HCT116 (cell line): ENCODE measurements around the gene ZNF165. TPM values are rescaled to one million over a fixed set of nuclear protein-coding genes. Genes with fewer than 3 reads are reported as not detected.

Source experiments
- ATAC-seq: fragments of 200-7000 bp; cut with Tn5 transposase; 2 replicates; pipeline ENCODE4 v1.9.1; 2020; ENCODE audit warnings: mild to moderate bottlenecking, moderate library complexity
- BruUV-seq: library from RNA; stranded (reverse); fragments of 400-500 nt; replicated peaks from 2 replicates; lab custom pipeline; 2021; lab: Mats Ljungman, UMichigan
- CTCF ChIA-PET: fragments of 300-600 bp; sonication (Branson Sonifier 250); formaldehyde crosslinking; loops from one replicate; lab custom pipeline; 2021; ENCODE audit warnings: antibody characterized with exemption; lab: Charles Lee
- POLR2A ChIA-PET: fragments of 300-600, 350-600 bp; sonication (Branson Sonifier 250); formaldehyde crosslinking; loops from one replicate; lab custom pipeline; 2021; ENCODE audit warnings: antibody characterized with exemption; lab: Charles Lee
- RAD21 ChIA-PET, 2 experiments: fragments of 300-600 bp; sonication (Branson Sonifier 250); formaldehyde crosslinking; loops; one replicate each; lab custom pipeline; 2023; ENCODE audit warnings: low total read pairs in 2 of 2; ENCODE audit not compliant: uncharacterized antibody in 2 of 2, unreplicated experiment in 2 of 2, low non-redundant PET in 1 of 2; lab: Charles Lee
- DNase-seq: peaks from one replicate; pipeline ENCODE4 v3.0.0-alpha.2; 2010; ENCODE audit warnings: low read depth, low spot score
- H2AFZ ChIP-seq: fragments of 200-600 bp; shearing (Covaris generic), sonication (generic); 2 replicates; pipeline ENCODE4 v1.6.1; 2017; ENCODE audit warnings: low read depth, mixed run types, mixed read lengths, antibody characterized with exemption, low read length; ENCODE audit not compliant: poor library complexity, severe bottlenecking
- H3K27ac ChIP-seq: 2 replicates; pipeline ENCODE4 v1.5.1; 2012; ENCODE audit warnings: low read depth, low read length
- H3K27me3 ChIP-seq: fragments of 200-600 bp; sonication (generic); 2 replicates; pipeline ENCODE4 v1.6.1; 2016; ENCODE audit warnings: mixed run types, low read length, mixed read lengths; ENCODE audit not compliant: insufficient read depth
- H3K36me3 ChIP-seq, 2 experiments: fragments of 200-500 bp in 1 of 2; fragments of 200-600 bp in 1 of 2; sonication (Bioruptor generic) in 1 of 2; sonication (generic) in 1 of 2; 2 replicates each; pipeline versions ENCODE4 v1.5.1 to v1.6.1; 2014 to 2016; ENCODE audit warnings: low read length in 2 of 2, inconsistent platforms in 1 of 2, mixed read lengths in 1 of 2, mixed run types in 1 of 2; ENCODE audit not compliant: insufficient read depth in 2 of 2, control insufficient read depth in 1 of 2
- H3K4me1 ChIP-seq, 2 experiments: fragments of 200-600 bp in 1 of 2; sonication (generic) in 1 of 2; 2 replicates each; pipeline versions ENCODE4 v1.5.1 to v1.6.1; 2012 to 2017; ENCODE audit warnings: low read length in 2 of 2, inconsistent platforms in 1 of 2, mild to moderate bottlenecking in 1 of 2, mixed read lengths in 1 of 2, mixed run types in 1 of 2, moderate library complexity in 1 of 2; ENCODE audit not compliant: insufficient read depth in 2 of 2, control insufficient read depth in 1 of 2
- H3K4me2 ChIP-seq: fragments of 200-600 bp; sonication (generic); 2 replicates; pipeline ENCODE4 v1.6.1; 2017; ENCODE audit warnings: mixed run types, low read length, mixed read lengths
- H3K4me3 ChIP-seq, 2 experiments: fragments of 200-600 bp in 1 of 2; sonication (generic) in 1 of 2; replicated peaks in 1 of 2; 2 replicates each; pipeline ENCODE4 v1.5.1; 2011 to 2016; ENCODE audit warnings: low read length in 2 of 2, control low read depth in 1 of 2, low read depth in 1 of 2, mild to moderate bottlenecking in 1 of 2, mixed read lengths in 1 of 2, mixed run types in 1 of 2
- H3K79me2 ChIP-seq: fragments of 200-600 bp; sonication (generic); 2 replicates; pipeline ENCODE4 v1.6.1; 2017; ENCODE audit warnings: mild to moderate bottlenecking, mixed run types, low read length, moderate library complexity, mixed read lengths; ENCODE audit not compliant: insufficient read depth
- H3K9ac ChIP-seq: fragments of 200-600 bp; sonication (generic); 2 replicates; pipeline ENCODE4 v1.6.1; 2016; ENCODE audit warnings: low read length, mixed read lengths
- H3K9me2 ChIP-seq: fragments of 200-600 bp; sonication (generic), shearing (Covaris generic); 2 replicates; pipeline ENCODE4 v1.6.1; 2017; ENCODE audit warnings: mixed run types, mild to moderate bottlenecking, moderate library complexity; ENCODE audit not compliant: insufficient read depth
- H3K9me3 ChIP-seq, 2 experiments: fragments of 200-500 bp in 1 of 2; fragments of 200-600 bp in 1 of 2; sonication (Bioruptor generic) in 1 of 2; sonication (generic) in 1 of 2; 2 replicates each; pipeline ENCODE4 v1.6.1; 2014 to 2017; ENCODE audit warnings: low read length in 2 of 2, mixed read lengths in 2 of 2, inconsistent platforms in 1 of 2, low read depth in 1 of 2, mild to moderate bottlenecking in 1 of 2, mixed run types in 1 of 2, moderate library complexity in 1 of 2; ENCODE audit not compliant: control insufficient read depth in 1 of 2, insufficient read depth in 1 of 2
- H4K20me1 ChIP-seq: fragments of 200-600 bp; sonication (generic), shearing (Covaris generic); 2 replicates; pipeline ENCODE4 v1.6.1; 2017; ENCODE audit warnings: mixed run types, mild to moderate bottlenecking, moderate library complexity; ENCODE audit not compliant: insufficient read depth
- ATF3 ChIP-seq: IDR thresholded peaks from 2 replicates; pipeline ENCODE4 v1.6.1; 2012
- CBX3 ChIP-seq: IDR thresholded peaks from 2 replicates; pipeline ENCODE4 v1.6.1; 2012; ENCODE audit warnings: low read depth
- CEBPB ChIP-seq: IDR thresholded peaks from 2 replicates; pipeline ENCODE4 v1.6.1; 2012; ENCODE audit warnings: low read depth
- FOSL1 ChIP-seq: IDR thresholded peaks from 2 replicates; pipeline ENCODE4 v1.6.1; 2012; ENCODE audit warnings: low read depth
- MAX ChIP-seq: IDR thresholded peaks from 2 replicates; pipeline ENCODE4 v1.6.1; 2012
- POLR2A ChIP-seq: IDR thresholded peaks from 2 replicates; pipeline ENCODE4 v1.7.0; 2011; ENCODE audit warnings: borderline replicate concordance; ENCODE audit not compliant: insufficient read depth, insufficient read length; ENCODE audit errors: extremely low read depth
- POLR2AphosphoS5 ChIP-seq: IDR thresholded peaks from 2 replicates; pipeline ENCODE4 v1.6.1; 2011; ENCODE audit warnings: mild to moderate bottlenecking, low read depth, low read length, moderate library complexity
- RAD21 ChIP-seq: IDR thresholded peaks from 2 replicates; pipeline ENCODE4 v1.6.1; 2012; ENCODE audit warnings: low read depth, mild to moderate bottlenecking
- REST ChIP-seq: IDR thresholded peaks from 2 replicates; pipeline ENCODE4 v1.6.1; 2012; ENCODE audit warnings: low read depth
- SIN3A ChIP-seq: IDR thresholded peaks from 2 replicates; pipeline ENCODE4 v1.6.1; 2012; ENCODE audit warnings: low read depth
- SP1 ChIP-seq: IDR thresholded peaks from 2 replicates; pipeline ENCODE4 v1.6.1; 2012; ENCODE audit warnings: low read depth
- SRF ChIP-seq: IDR thresholded peaks from 2 replicates; pipeline ENCODE4 v1.6.1; 2012; ENCODE audit warnings: low read depth
- ZFX ChIP-seq: fragments of 450-650 bp; IDR thresholded peaks from 2 replicates; pipeline ENCODE4 v1.6.1; 2017
- ZNF274 ChIP-seq: fragments of 200-500 bp; sonication (Bioruptor generic); IDR thresholded peaks from 2 replicates; pipeline ENCODE4 v1.6.1; 2014; ENCODE audit warnings: mild to moderate bottlenecking, low read depth, low read length, inconsistent platforms
- intact Hi-C: fragments of 100-400 bp; cut with micrococcal nuclease; formaldehyde crosslinking; loops from 2 replicates; pipeline ENCODE4 v1.10.0; 2022
- total RNA-seq: library from RNA; stranded (reverse); gene quantifications from one replicate; pipeline ENCODE4 v1.2.1, GENCODE V29; 2021; ENCODE audit not compliant: unreplicated experiment

ZNF165 gene
- total RNA-seq, 1 experiment from 2014 or later, result 11.2 TPM

GRCh38 chr6:28060405-28060804 lies 20.0 kb upstream of the ZNF165 start:
- no peak for TF ChIP-seq FOSL1
- no peak for TF ChIP-seq SRF
- TF ChIP-seq CBX3, result no peak
- no peak for TF ChIP-seq ZNF274
- no peak for TF ChIP-seq REST
- TF ChIP-seq POLR2A, result no peak
- TF ChIP-seq MAX, result no peak
- no peak for TF ChIP-seq ZFX
- TF ChIP-seq SIN3A, result no peak
- TF ChIP-seq, all 23 proteins: peak for 0
- Histone ChIP-seq H3K4me2 (no peak overlapping the region), H3K9me2 (no peaks in the 10 kb centered on the region), H3K4me1 (no peaks in the 10 kb centered on the region), H2AFZ (no peak overlapping the region), H3K27me3 (no peaks in the 10 kb centered on the region), H3K4me3 (no peak overlapping the region), H3K36me3 (no peaks in the 10 kb centered on the region), H4K20me1 (no peaks in the 10 kb centered on the region), H3K79me2 (no peaks in the 10 kb centered on the region), H3K9ac (no peak overlapping the region), H3K27ac (no peak overlapping the region), H3K9me3 (no peaks in the 10 kb centered on the region)
- RAD21 ChIA-PET, result no interaction called here
- ATAC-seq, result no peak
- no TSS peak for BruUV-seq
- CTCF ChIA-PET, result no interaction called here
- DNase-seq, result no peak
- POLR2A ChIA-PET, result no interaction called here
- intact Hi-C loops, result no loop called here

- Histone ChIP-seq H3K4me1 (no peaks in the 10 kb centered on the region), H3K27me3 (no peaks in the 10 kb centered on the region), H3K4me2 (no peak overlapping the region), H3K9me3 (no peaks in the 10 kb centered on the region), H3K4me3 (no peak overlapping the region), H3K79me2 (no peaks in the 10 kb centered on the region), H2AFZ (no peak overlapping the region), H4K20me1 (no peaks in the 10 kb centered on the region), H3K9me2 (no peaks in the 10 kb centered on the region), H3K9ac (no peak overlapping the region), H3K36me3 (no peaks in the 10 kb centered on the region), H3K27ac (no peak overlapping the region)
- TF ChIP-seq MAX (no peak), ZFX (no peak), ATF3 (no peak), POLR2AphosphoS5 (no peak), ZNF274 (no peak), SP1 (no peak), CEBPB (no peak), RAD21 (no peak), SIN3A (no peak)
- RAD21 ChIA-PET, result no interaction called here
- ATAC-seq (no peak), DNase-seq (no peak)
- intact Hi-C loops, result no loop called here
- POLR2A ChIA-PET, result no interaction called here
- CTCF ChIA-PET, result no interaction called here
- BruUV-seq, result no TSS peak
These were observed 16.1 kb upstream of the ZNF165 start for GRCh38 chr6:28064272-28064671.
